GM13976 (cell line): ENCODE data around the gene IRX4.

ENCODE experiments used
- DNase-seq: peaks from one replicate; pipeline ENCODE4 v3.0.0; 2012; ENCODE audit warnings: low spot score
- in situ Hi-C: fragments of 300-500 bp; cut with MboI; formaldehyde crosslinking; loops from one replicate; pipeline ENCODE4 v1.12.0; 2022; ENCODE audit warnings: low sequenced_read_pairs, mixed read lengths, inconsistent platforms; ENCODE audit not compliant: unreplicated experiment
- TF ChIP-seq, protein P1 (sequence below): IDR thresholded peaks from 2 replicates; pipeline ENCODE4 v1.5.1; 2012; ENCODE audit warnings: borderline replicate concordance, mild to moderate bottlenecking; ENCODE audit not compliant: insufficient read depth; ENCODE audit errors: extremely low read depth, missing control alignments, control extremely low read depth

The IRX4 gene

DNA sequence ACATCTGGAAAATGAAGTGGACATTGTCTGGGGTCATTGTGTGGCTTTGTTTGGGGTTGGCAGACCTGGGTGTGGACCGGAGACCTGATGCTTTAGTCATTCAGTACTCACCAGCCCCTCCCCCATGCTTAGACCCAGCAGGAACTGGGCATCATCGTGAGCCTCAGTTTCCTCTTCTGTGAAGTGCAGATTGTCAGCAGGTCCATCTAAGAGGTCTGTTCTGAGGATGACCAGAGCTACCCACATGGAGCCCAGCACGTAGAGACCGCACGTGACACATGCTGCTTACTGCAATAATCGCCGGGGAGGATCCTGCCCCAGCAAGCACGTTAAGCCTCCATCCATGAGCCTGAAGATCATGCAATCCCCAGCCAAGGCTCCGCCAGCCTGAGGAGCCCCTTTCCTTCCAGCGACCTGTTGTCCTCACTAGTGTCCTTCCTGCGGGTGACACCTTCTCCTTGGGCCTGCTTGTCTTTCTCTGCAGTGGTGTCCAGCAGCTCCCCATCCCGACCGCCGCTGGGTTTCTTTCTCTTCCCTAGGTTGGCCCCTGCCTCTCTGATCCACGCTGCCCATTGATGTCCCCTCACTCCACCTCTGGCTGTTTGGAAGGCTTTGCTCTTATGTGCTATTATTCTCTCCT lies 26.7 kb upstream of the IRX4 start:
- DNase-seq: no peak
- TF ChIP-seq, protein P1, sequence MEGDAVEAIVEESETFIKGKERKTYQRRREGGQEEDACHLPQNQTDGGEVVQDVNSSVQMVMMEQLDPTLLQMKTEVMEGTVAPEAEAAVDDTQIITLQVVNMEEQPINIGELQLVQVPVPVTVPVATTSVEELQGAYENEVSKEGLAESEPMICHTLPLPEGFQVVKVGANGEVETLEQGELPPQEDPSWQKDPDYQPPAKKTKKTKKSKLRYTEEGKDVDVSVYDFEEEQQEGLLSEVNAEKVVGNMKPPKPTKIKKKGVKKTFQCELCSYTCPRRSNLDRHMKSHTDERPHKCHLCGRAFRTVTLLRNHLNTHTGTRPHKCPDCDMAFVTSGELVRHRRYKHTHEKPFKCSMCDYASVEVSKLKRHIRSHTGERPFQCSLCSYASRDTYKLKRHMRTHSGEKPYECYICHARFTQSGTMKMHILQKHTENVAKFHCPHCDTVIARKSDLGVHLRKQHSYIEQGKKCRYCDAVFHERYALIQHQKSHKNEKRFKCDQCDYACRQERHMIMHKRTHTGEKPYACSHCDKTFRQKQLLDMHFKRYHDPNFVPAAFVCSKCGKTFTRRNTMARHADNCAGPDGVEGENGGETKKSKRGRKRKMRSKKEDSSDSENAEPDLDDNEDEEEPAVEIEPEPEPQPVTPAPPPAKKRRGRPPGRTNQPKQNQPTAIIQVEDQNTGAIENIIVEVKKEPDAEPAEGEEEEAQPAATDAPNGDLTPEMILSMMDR: no peak

DNA sequence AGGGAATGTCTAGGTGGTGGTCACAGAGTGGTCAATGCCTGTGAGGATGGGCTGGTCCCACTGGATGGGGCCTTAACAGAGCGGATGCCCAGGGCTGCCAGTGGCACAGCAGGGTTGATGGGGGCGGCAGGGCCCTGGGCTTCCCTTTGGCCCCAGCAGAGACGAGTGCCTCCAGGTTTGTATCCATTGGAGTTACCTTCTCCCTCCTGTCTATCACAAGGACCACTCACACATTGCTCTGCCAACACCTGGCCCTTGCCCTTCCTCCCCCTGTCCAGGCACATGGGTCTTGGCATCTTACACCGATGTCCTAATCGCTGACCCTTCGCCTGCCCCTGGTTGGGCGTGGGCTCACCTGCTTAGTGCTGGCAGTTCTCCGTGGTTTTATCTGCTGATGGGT lies 26.2 kb upstream of the IRX4 start:
- TF ChIP-seq, protein P1: no peak
- no peak for DNase-seq
- in situ Hi-C loops: no loop called here

More for the DNA sequence above, 26.7 kb upstream of the IRX4 start:
- in situ Hi-C loops: no loop called here

DNA sequence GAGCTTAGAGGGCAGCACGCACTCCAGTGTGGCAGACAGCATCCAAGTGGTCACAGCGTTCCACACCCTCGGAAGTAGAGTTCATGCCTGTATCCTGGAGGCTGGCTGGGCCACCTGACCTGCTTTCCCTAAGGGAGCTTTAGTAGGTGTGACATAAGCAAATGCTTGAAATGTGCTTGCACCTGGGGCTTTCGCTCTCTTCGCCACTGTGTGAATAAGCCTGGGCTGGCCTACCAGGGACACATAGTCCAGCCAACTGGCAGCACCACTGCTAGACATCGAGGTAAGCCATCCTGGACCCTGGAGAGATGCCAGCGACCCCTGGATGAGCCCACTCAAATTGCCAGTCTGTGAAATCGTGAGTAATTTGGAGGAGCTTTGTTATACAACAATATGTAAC lies 24.9 kb upstream of the IRX4 start:
- TF ChIP-seq, protein P1: no peak
- no peak for DNase-seq
- in situ Hi-C loops: no loop called here

DNA sequence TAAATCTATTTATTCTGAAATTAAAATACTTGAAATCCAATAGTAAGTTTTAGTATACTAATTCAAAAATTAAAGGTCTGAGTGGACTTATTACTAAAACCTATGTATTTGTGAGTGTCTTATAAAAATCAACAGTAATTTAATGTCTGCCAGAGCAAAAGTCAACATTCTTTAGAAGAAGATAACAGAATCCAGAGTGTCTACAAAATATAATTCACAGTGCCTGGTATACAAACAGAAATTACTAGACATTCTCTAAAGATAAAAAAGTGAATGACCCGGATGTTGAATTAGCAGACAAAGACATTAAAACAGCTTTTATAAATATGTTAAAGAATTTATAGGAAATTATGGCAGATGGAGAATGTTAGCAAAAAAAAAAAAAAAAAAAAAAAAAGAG lies 22.4 kb upstream of the IRX4 start:
- TF ChIP-seq, protein P1: no peak
- in situ Hi-C loops: no loop called here
- DNase-seq: no peak

DNA sequence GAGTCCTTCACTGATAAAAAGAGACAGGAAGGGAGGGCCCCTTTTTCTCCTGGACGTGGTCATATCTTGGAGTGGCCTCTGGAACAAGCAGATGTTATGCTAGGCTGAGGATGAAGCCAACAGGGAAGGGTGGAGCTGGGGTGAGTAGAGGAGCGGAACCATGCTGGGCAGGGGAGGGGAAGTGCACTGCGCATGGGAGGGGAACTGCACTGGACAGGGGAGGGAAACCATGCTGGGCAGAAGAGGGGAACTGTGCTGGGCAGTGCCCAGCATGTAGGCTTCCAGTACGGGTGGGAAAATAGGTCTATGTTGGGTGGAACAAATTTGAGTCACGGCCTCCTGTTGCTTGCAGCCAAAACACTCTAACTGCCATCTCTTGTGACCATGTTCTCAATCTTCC lies 19.3 kb upstream of the IRX4 start:
- in situ Hi-C loops: no loop called here
- DNase-seq: no peak
- TF ChIP-seq, protein P1: no peak

DNA sequence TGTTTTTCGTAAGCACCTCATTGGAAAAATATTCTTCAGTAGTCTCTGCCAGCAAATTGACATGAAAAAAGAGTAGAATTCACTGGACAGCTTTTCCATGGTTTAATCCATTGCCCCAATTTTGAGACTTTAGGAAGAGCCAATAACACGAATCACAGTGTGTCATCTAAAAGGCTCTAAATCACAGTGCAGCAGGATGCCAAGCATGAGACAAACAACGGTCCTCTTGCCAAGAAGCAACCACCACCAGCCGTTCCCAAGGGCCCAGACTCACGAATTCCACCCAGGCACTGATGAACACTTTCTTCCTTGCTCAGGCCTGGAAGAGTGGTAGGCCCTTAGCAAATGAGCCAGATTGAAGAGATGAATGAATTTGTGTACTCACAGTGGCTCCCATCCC lies 18.3 kb upstream of the IRX4 start:
- TF ChIP-seq, protein P1: no peak
- in situ Hi-C loops: no loop called here
- DNase-seq: no peak
